Endothelial cell of umbilical vein (primary cell): ENCODE measurements around the gene ZNF322. TPM values are rescaled to one million over a fixed set of nuclear protein-coding genes. Genes with fewer than 3 reads are reported as not detected.
A peak's percentile ranks its signal among the peaks of the same experiment; 100 is the strongest.

Experiments
- BruUV-seq: library from RNA; stranded (reverse); fragments of 400-500 nt; replicated peaks from 2 replicates; lab custom pipeline; 2021; lab: Mats Ljungman, UMichigan
- CTCF ChIA-PET: fragments of 300-600, 350-600 bp; sonication (Branson Sonifier 250); formaldehyde crosslinking; loops from one replicate; lab custom pipeline; 2021; ENCODE audit warnings: antibody characterized with exemption, inconsistent platforms; lab: Charles Lee
- POLR2A ChIA-PET: fragments of 300-600, 350-600 bp; sonication (Branson Sonifier 250); formaldehyde crosslinking; loops from one replicate; lab custom pipeline; 2021; ENCODE audit warnings: antibody characterized with exemption, inconsistent platforms; lab: Charles Lee
- DNase-seq: peaks from one replicate; pipeline ENCODE4 v3.0.0-alpha.2; 2011; ENCODE audit warnings: low read depth, low spot score
- FAIRE-seq: peaks from 2 replicates; lab custom pipeline; 2011; peaks lifted over from hg19 to GRCh38; lab: Jason Lieb, UNC
- H2AFZ ChIP-seq: 2 replicates; pipeline ENCODE4 v1.6.0; 2012; ENCODE audit warnings: low read depth, low read length, control low read depth, inconsistent platforms
- H3K27ac ChIP-seq: 2 replicates; pipeline ENCODE4 v1.5.1; 2011; ENCODE audit warnings: low read depth, mild to moderate bottlenecking, control low read depth, low read length, moderate library complexity; ENCODE audit not compliant: insufficient read depth
- H3K27me3 ChIP-seq, 2 experiments: 2 replicates each; pipeline versions ENCODE4 v1.6.0 to v1.6.1; 2011; ENCODE audit warnings: low read length in 2 of 2, mixed read lengths in 1 of 2; ENCODE audit not compliant: control insufficient read depth in 2 of 2, insufficient read depth in 2 of 2
- H3K36me3 ChIP-seq, 2 experiments: 2 replicates in 1 of 2; 3 replicates in 1 of 2; pipeline ENCODE4 v1.5.1; 2011; ENCODE audit warnings: low read length in 2 of 2, mild to moderate bottlenecking in 1 of 2, moderate library complexity in 1 of 2; ENCODE audit not compliant: control insufficient read depth in 2 of 2, insufficient read depth in 2 of 2; ENCODE audit errors: extremely low read depth in 1 of 2
- H3K4me1 ChIP-seq: 3 replicates; pipeline ENCODE4 v1.5.1; 2011; ENCODE audit warnings: mild to moderate bottlenecking, low read length; ENCODE audit not compliant: control insufficient read depth, insufficient read depth; ENCODE audit errors: extremely low read depth
- H3K4me2 ChIP-seq: 2 replicates; pipeline ENCODE4 v1.6.1; 2011; ENCODE audit warnings: low read length, control low read depth, mixed read lengths; ENCODE audit not compliant: insufficient read depth
- H3K4me3 ChIP-seq, 3 experiments: fragments of 200-600 bp in 1 of 3; sonication (generic), shearing (Covaris generic) in 1 of 3; replicated peaks in 1 of 3; 2 replicates each; pipeline ENCODE4 v1.5.1; 2011 to 2016; ENCODE audit warnings: control low read depth in 3 of 3, low read length in 3 of 3, mild to moderate bottlenecking in 2 of 3, inconsistent platforms in 1 of 3, low read depth in 1 of 3, moderate library complexity in 1 of 3; ENCODE audit not compliant: insufficient read depth in 1 of 3
- H3K79me2 ChIP-seq: 2 replicates; pipeline ENCODE4 v1.6.0; 2012; ENCODE audit warnings: low read length, inconsistent platforms; ENCODE audit not compliant: control insufficient read depth, insufficient read depth
- H3K9ac ChIP-seq: replicated peaks from 2 replicates; pipeline ENCODE3; 2011; ENCODE audit warnings: low read length, control low read depth; ENCODE audit not compliant: insufficient read depth; ENCODE audit errors: extremely low read depth
- H3K9me1 ChIP-seq: replicated peaks from 3 replicates; pipeline ENCODE4 v1.6.0; 2011; ENCODE audit warnings: mild to moderate bottlenecking, low read length; ENCODE audit not compliant: control insufficient read depth, insufficient read depth; ENCODE audit errors: extremely low read depth
- H3K9me3 ChIP-seq: replicated peaks from 2 replicates; pipeline ENCODE4 v1.5.1; 2012; ENCODE audit warnings: low read length, inconsistent platforms; ENCODE audit not compliant: control insufficient read depth, insufficient read depth
- H4K20me1 ChIP-seq: replicated peaks from 2 replicates; pipeline ENCODE3; 2011; ENCODE audit warnings: mild to moderate bottlenecking, low read length; ENCODE audit not compliant: control insufficient read depth, insufficient read depth; ENCODE audit errors: extremely low read depth
- CTCF ChIP-seq, 2 donors: IDR thresholded peaks; 1 replicate in 1 of 2; 2 replicates in 1 of 2; pipeline ENCODE4 v1.5.1; 2011; ENCODE audit warnings: low read length in 2 of 2, mild to moderate bottlenecking in 2 of 2, moderate library complexity in 2 of 2, control low read depth in 1 of 2, inconsistent platforms in 1 of 2, low read depth in 1 of 2; ENCODE audit not compliant: insufficient read depth in 1 of 2; ENCODE audit errors: extremely low read depth in 1 of 2
- EZH2 ChIP-seq: IDR thresholded peaks from 2 replicates; pipeline ENCODE4 v1.6.1; 2012; ENCODE audit warnings: borderline replicate concordance, low read depth, mild to moderate bottlenecking, moderate library complexity, low read length, inconsistent platforms; ENCODE audit not compliant: severe bottlenecking
- FOS ChIP-seq: IDR thresholded peaks from 2 replicates; pipeline ENCODE4 v1.6.1; 2011; ENCODE audit warnings: mild to moderate bottlenecking, low read length, moderate library complexity, borderline replicate concordance; ENCODE audit not compliant: insufficient read depth
- GATA2 ChIP-seq: IDR thresholded peaks from 2 replicates; pipeline ENCODE4 v1.7.0; 2011; ENCODE audit warnings: low read depth, mild to moderate bottlenecking, moderate library complexity, mixed read lengths, low read length; ENCODE audit not compliant: insufficient read length, insufficient read depth
- JUN ChIP-seq: IDR thresholded peaks from 2 replicates; pipeline ENCODE4 v1.6.1; 2011; ENCODE audit warnings: borderline replicate concordance, low read depth; ENCODE audit not compliant: insufficient read length, insufficient read depth
- MYC ChIP-seq: IDR thresholded peaks from one replicate; pipeline ENCODE4 v1.6.1; 2011; ENCODE audit warnings: mild to moderate bottlenecking, low read depth, low read length
- POLR2A ChIP-seq: IDR thresholded peaks from 2 replicates; pipeline ENCODE4 v1.6.1; 2012; ENCODE audit warnings: low read depth, mild to moderate bottlenecking, control low read depth, low read length
- POLR2AphosphoS5 ChIP-seq: IDR thresholded peaks from 2 replicates; pipeline ENCODE4 v1.6.1; 2012; ENCODE audit warnings: low read depth, mild to moderate bottlenecking, control low read depth, low read length, moderate library complexity; ENCODE audit not compliant: insufficient read depth
- dilution Hi-C: fragments of 300-500 bp; cut with MboI; formaldehyde crosslinking; loops from one replicate; pipeline ENCODE4 v1.15.0; 2019; ENCODE audit warnings: low sequenced_read_pairs; ENCODE audit not compliant: extremely low pct_ligation_motif_present
- intact Hi-C: fragments of 100-400 bp; cut with micrococcal nuclease; formaldehyde crosslinking; loops from one replicate; pipeline ENCODE4 v1.10.0; 2022
- polyA plus RNA-seq, 4 experiments: library from polyadenylated mRNA; depleted of rRNA in 3 of 4; stranded (reverse) in 3 of 4; unstranded in 1 of 4; fragments of >200 nt; gene quantifications; 2 replicates each; pipeline versions ENCODE4 v1.2.1 to v1.2.3, GENCODE V29; 2011 to 2012; ENCODE audit warnings: missing spikeins in 1 of 4
- total RNA-seq: library from RNA; stranded (reverse); gene quantifications from 2 replicates; pipeline ENCODE4 v1.2.3, GENCODE V29; 2021
- TF ChIP-seq, protein P1 (sequence below): IDR thresholded peaks from 2 replicates; pipeline ENCODE4 v1.6.1; 2011; ENCODE audit not compliant: insufficient read depth, insufficient read length

The ZNF322 gene
- total and polyA plus RNA-seq, 2 donors (not counting 3 experiments of a cell fraction or from before 2014, with no cell fraction given) = 3.4 to 17.0 TPM

GRCh38 chr6:26594131-26594498 is 65.4 kb downstream of the ZNF322 start:
- DNase-seq (no peak), FAIRE-seq (no peak)
- dilution Hi-C loops (no loop called here), intact Hi-C loops (no loop called here)
- Histone ChIP-seq H2AFZ (peak overlapping the region; percentile 25), H3K9me3 (no peaks in the 10 kb centered on the region), H3K9me1 (no peaks in the 10 kb centered on the region), H3K36me3 (peaks cover 3 to 6% of the 10 kb centered on the region in 2 experiments), H3K4me3 (no peak overlapping the region), H3K4me2 (no peak overlapping the region), H3K9ac (no peak overlapping the region), H3K4me1 (peaks cover 18% of the 10 kb centered on the region), H3K79me2 (peaks cover 13% of the 10 kb centered on the region), H3K27ac (no peak overlapping the region), H3K27me3 (peaks cover 12 to 32% of the 10 kb centered on the region in 2 experiments), H4K20me1 (no peaks in the 10 kb centered on the region)
- TF ChIP-seq GATA2 (no peak), POLR2A (no peak), CTCF (IDR thresholded peaks at IDR 0.05; ENCODE audit: extremely low read depth in 1 of 2, insufficient read depth in 1 of 2, low read depth in 1 of 2, low read length in 2 of 2) (no peak), EZH2 (no peak), MYC (no peak), FOS (no peak), POLR2AphosphoS5 (no peak), JUN (no peak)
- TF ChIP-seq, protein P1, sequence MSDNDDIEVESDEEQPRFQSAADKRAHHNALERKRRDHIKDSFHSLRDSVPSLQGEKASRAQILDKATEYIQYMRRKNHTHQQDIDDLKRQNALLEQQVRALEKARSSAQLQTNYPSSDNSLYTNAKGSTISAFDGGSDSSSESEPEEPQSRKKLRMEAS = no peak
- ChIA-PET CTCF (interaction anchor here (2.1 to 15.7 kb wide), 5 partner anchors 9 to 487 kb away, joined by 15 to 359 read pairs (median 24); a partner anchor contains a TSS), POLR2A (no interaction called here)
- no TSS peak for BruUV-seq
